ENCODE measurements around the gene TRIM44.

DNA sequence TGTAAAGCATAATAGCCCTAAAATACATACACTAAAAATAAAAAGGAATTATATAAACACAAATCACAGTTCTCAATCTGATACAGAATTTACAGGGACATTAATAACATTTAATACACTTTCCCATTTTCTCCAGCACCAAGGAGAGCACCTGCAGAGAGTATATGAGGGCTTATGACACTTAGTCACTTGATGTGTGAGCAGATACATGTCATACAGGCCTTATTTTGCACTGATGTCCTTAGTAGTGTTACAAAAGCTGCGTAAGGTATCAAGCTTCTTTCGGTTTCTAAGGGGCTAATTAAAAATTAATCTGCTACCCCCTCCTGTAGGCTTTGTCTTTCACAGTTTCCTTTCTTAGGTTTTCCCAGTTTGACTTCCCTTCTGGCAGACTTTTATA, 61.3 kb downstream of the TRIM44 start:
- no peak for TF ChIP-seq YY1 (IDR thresholded peaks at IDR 0.05; ENCODE audit: insufficient read depth, insufficient read length)
- no peak for TF ChIP-seq ZNF274 (IDR thresholded peaks at IDR 0.05; ENCODE audit: low read depth, low read length)
- no peak for TF ChIP-seq SUZ12 (IDR thresholded peaks at IDR 0.05; ENCODE audit: extremely low read depth, insufficient read depth, insufficient read length)

Data from NT2/D1 (cell line).